Amniotic epithelial cell (primary cell): Measurements from ENCODE around the gene ENTPD7.
A peak's percentile ranks its signal among the peaks of the same experiment; 100 is the strongest.

Experiments
- DNase-seq: peaks from one replicate; pipeline ENCODE4 v3.0.0-alpha.2; 2010; ENCODE audit warnings: low read depth

ENTPD7 gene

GRCh38 chr10:99748823-99749451 is 89.6 kb downstream of the ENTPD7 start:
- DNase-seq, result no peak

- no peak for DNase-seq
These were observed 91.3 kb downstream of the ENTPD7 start for GRCh38 chr10:99750641-99751040.

- DNase-seq, result peak; percentile 48
These were observed 95.4 kb downstream of the ENTPD7 start for GRCh38 chr10:99754670-99755069.
